Stimulated activated CD4-positive, alpha-beta T cell treated with anti-CD3 and anti-CD28 coated beads, Interleukin-12 subunit alpha, Interleukin-12 subunit beta, amount 100 ng/mL, for 4 hours (primary cell): ENCODE data around the gene ZNF665.
"Not testable (repeated sequence)": the region's sequence is repeated elsewhere in the genome, so short reads cannot be mapped to it uniquely, and the experiment has no call there.

Experiments
- DNase-seq: peaks from one replicate; pipeline ENCODE4 v3.0.0-alpha.2; 2020

ZNF665 gene

GRCh38 chr19:53156850-53157249 lies 36.3 kb downstream of the ZNF665 start:
- DNase-seq = no peak

GRCh38 chr19:53147645-53148044 lies 45.5 kb downstream of the ZNF665 start:
- no peak for DNase-seq

- DNase-seq = no peak
Measured at GRCh38 chr19:53140351-53140750, 52.8 kb downstream of the ZNF665 start.

GRCh38 chr19:53136432-53136831 lies 56.7 kb downstream of the ZNF665 start:
- no peak for DNase-seq

- peak; percentile 31 for DNase-seq
Measured at GRCh38 chr19:53132141-53132991, 60.8 kb downstream of the ZNF665 start, which contains the start of gene ZNF415. ZNF415 (minus strand) TSS chr19:53132910; CDS start chr19:53122676, 10,234 bp downstream.

GRCh38 chr19:53131727-53132126 lies 61.4 kb downstream of the ZNF665 start:
- DNase-seq = no peak

GRCh38 chr19:53131085-53131590 lies 62.0 kb downstream of the ZNF665 start:
- DNase-seq = no peak

GRCh38 chr19:53130506-53130905 lies 62.7 kb downstream of the ZNF665 start:
- no peak for DNase-seq

- DNase-seq = not testable (repeated sequence)
Measured at GRCh38 chr19:53126733-53127526, 66.2 kb downstream of the ZNF665 start.

GRCh38 chr19:53123400-53123799 lies 69.8 kb downstream of the ZNF665 start:
- DNase-seq = no peak
